Measurements from ENCODE around the gene FAAP20.

Gene FAAP20

GRCh38 chr1:2177946-2178538 lies 16.5 kb downstream of the FAAP20 start:
- no peak for DNase-seq (ENCODE audit: low spot score)

- DNase-seq (ENCODE audit: low spot score): no peak
These were observed 17.0 kb downstream of the FAAP20 start for GRCh38 chr1:2177541-2177940.

GRCh38 chr1:2176615-2177014 lies 18.0 kb downstream of the FAAP20 start:
- no peak for DNase-seq (ENCODE audit: low spot score)

- DNase-seq (ENCODE audit: low spot score): no peak
These were observed 18.7 kb downstream of the FAAP20 start for GRCh38 chr1:2175681-2176454.

- DNase-seq (ENCODE audit: low spot score): no peak
These were observed 19.5 kb downstream of the FAAP20 start for GRCh38 chr1:2175055-2175414.

- no peak for DNase-seq (ENCODE audit: low spot score)
These were observed 20.1 kb downstream of the FAAP20 start for GRCh38 chr1:2174348-2175054.

- DNase-seq (ENCODE audit: low spot score): no peak
These were observed 20.8 kb downstream of the FAAP20 start for GRCh38 chr1:2173546-2174347.

- DNase-seq (ENCODE audit: low spot score): no peak
These were observed 21.9 kb downstream of the FAAP20 start for GRCh38 chr1:2172551-2173146.

- DNase-seq (ENCODE audit: low spot score): no peak
These were observed 22.6 kb downstream of the FAAP20 start for GRCh38 chr1:2172012-2172411.

GRCh38 chr1:2170211-2170610 lies 24.4 kb downstream of the FAAP20 start:
- DNase-seq (ENCODE audit: low spot score): no peak

- no peak for DNase-seq (ENCODE audit: low spot score)
These were observed 25.3 kb downstream of the FAAP20 start for GRCh38 chr1:2169200-2169836.

- no peak for DNase-seq (ENCODE audit: low spot score)
These were observed 26.0 kb downstream of the FAAP20 start for GRCh38 chr1:2168535-2168934.

GRCh38 chr1:2168090-2168489 lies 26.5 kb downstream of the FAAP20 start:
- no peak for DNase-seq (ENCODE audit: low spot score)

- no peak for DNase-seq (ENCODE audit: low spot score)
These were observed 27.9 kb downstream of the FAAP20 start for GRCh38 chr1:2166695-2167094.

- no peak for DNase-seq (ENCODE audit: low spot score)
These were observed 28.3 kb downstream of the FAAP20 start for GRCh38 chr1:2166254-2166653.

GRCh38 chr1:2165646-2166045 lies 28.9 kb downstream of the FAAP20 start:
- no peak for DNase-seq (ENCODE audit: low spot score)

GRCh38 chr1:2163205-2163604 lies 31.4 kb downstream of the FAAP20 start:
- DNase-seq (ENCODE audit: low spot score): no peak

GRCh38 chr1:2160451-2161300 lies 33.9 kb downstream of the FAAP20 start:
- DNase-seq (ENCODE audit: low spot score): no peak

GRCh38 chr1:2159124-2159523 lies 35.4 kb downstream of the FAAP20 start:
- no peak for DNase-seq (ENCODE audit: low spot score)

GRCh38 chr1:2158272-2158671 lies 36.3 kb downstream of the FAAP20 start:
- DNase-seq (ENCODE audit: low spot score): no peak

- DNase-seq (ENCODE audit: low spot score): no peak
These were observed 36.7 kb downstream of the FAAP20 start for GRCh38 chr1:2157856-2158255.

Data from LoVo (cell line).